Gastrocnemius medialis (tissue), 4 donors: ENCODE results near the gene SSPN. TPM values are rescaled to one million over a fixed set of nuclear protein-coding genes. Genes with fewer than 3 reads are reported as not detected.

Experiments
- ATAC-seq, 2 donors: fragments of 150-250 bp; one replicate each; pipeline ENCODE4 v1.9.1; 2016
- DNase-seq, 2 donors: peaks; one replicate each; pipeline ENCODE4 v3.0.0-alpha.2; 2019
- H3K27ac ChIP-seq, 4 donors: fragments of 200-600 bp; sonication (generic); 1 replicate in 1 of 4; 2 replicates in 3 of 4; pipeline ENCODE4 v1.5.1; 2016 to 2018; ENCODE audit warnings: mild to moderate bottlenecking in 2 of 4, moderate library complexity in 1 of 4
- H3K27me3 ChIP-seq, 3 donors: fragments of 200-600 bp; sonication (generic) in 2 of 3; 1 replicate in 1 of 3; 2 replicates in 2 of 3; pipeline versions ENCODE4 v1.5.1 to v1.6.0; 2016 to 2019; ENCODE audit warnings: mild to moderate bottlenecking in 1 of 3, moderate library complexity in 1 of 3
- H3K36me3 ChIP-seq, 2 donors: fragments of 200-600 bp; sonication (generic) in 1 of 2; one replicate each; pipeline ENCODE4 v1.5.1; 2017 to 2018
- H3K4me1 ChIP-seq, 2 donors: fragments of 200-600 bp; sonication (generic) in 1 of 2; one replicate each; pipeline ENCODE4 v1.5.1; 2016 to 2017; ENCODE audit warnings: mild to moderate bottlenecking in 2 of 2
- H3K4me3 ChIP-seq, 4 donors: fragments of 200-600 bp; sonication (generic) in 3 of 4; 1 replicate in 1 of 4; 2 replicates in 3 of 4; pipeline ENCODE4 v1.5.1; 2016 to 2019; ENCODE audit warnings: mild to moderate bottlenecking in 2 of 4
- H3K9me3 ChIP-seq, 3 donors: fragments of 200-600 bp; sonication (generic) in 2 of 3; 1 replicate in 1 of 3; 2 replicates in 2 of 3; pipeline ENCODE4 v1.5.1; 2016 to 2019
- CTCF ChIP-seq, 5 experiments: fragments of 450-650 bp in 3 of 5; fragments of 200-600 bp in 2 of 5; sonication (generic) in 2 of 5; IDR thresholded peaks in 4 of 5; conservative IDR thresholded peaks in 1 of 5; 1 replicate in 4 of 5; 2 replicates in 1 of 5; pipeline ENCODE4 v1.5.1; 2016 to 2019; ENCODE audit warnings: antibody characterized with exemption in 5 of 5, mild to moderate bottlenecking in 3 of 5, moderate library complexity in 3 of 5
- POLR2A ChIP-seq, 2 donors: fragments of 450-650 bp; IDR thresholded peaks; one replicate each; pipeline ENCODE4 v1.6.1; 2017; ENCODE audit warnings: antibody characterized with exemption in 2 of 2, mild to moderate bottlenecking in 2 of 2, moderate library complexity in 2 of 2
- in situ Hi-C, 4 donors: fragments of 200-750 bp; cut with MboI; loops; one replicate each; pipeline versions ENCODE4 v1.15.0 to v1.8.0; 2017; ENCODE audit warnings: low sequenced_read_pairs in 4 of 4
- intact Hi-C: fragments of 100-400 bp; cut with DNase I; formaldehyde crosslinking; loops from one replicate; pipeline ENCODE4 v1.15.1; 2023; ENCODE audit warnings: low total_unique reads
- total RNA-seq, 4 donors: library from RNA; depleted of rRNA; stranded (reverse); fragments of >200 nt; gene quantifications; one replicate each; pipeline versions ENCODE4 v1.1.0 to v1.2.3, GENCODE V29; 2016

Gene SSPN
- total RNA-seq, 4 donors from 2014 or later = 23.0 to 65.7 (median 32.4) TPM

GRCh38 chr12:26281320-26281719 lies 85.9 kb downstream of the SSPN start:
- DNase-seq (peak in 1 of 2 donors; percentile 33), ATAC-seq (peak; percentile 37 to 51)
- Histone ChIP-seq H3K9me3 (no peaks in the 10 kb centered on the region), H3K4me3 (no peak overlapping the region), H3K36me3 (no peaks in the 10 kb centered on the region), H3K4me1 (peaks cover 10 to 16% of the 10 kb centered on the region in 2 donors), H3K27me3 (no peaks in the 10 kb centered on the region), H3K27ac (no peak overlapping the region)
- intact Hi-C loops = no loop called here
- TF ChIP-seq POLR2A (IDR thresholded peaks at IDR 0.05) = no peak
- TF ChIP-seq CTCF (IDR thresholded peaks at IDR 0.05 in 4 of 5, conservative IDR thresholded peaks at IDR 0.05 in 1 of 5) = no peak
- in situ Hi-C loops = no loop called here

GRCh38 chr12:26282339-26282940 lies 87.1 kb downstream of the SSPN start:
- H3K4me3 ChIP-seq = no peak overlapping the region
- H3K36me3 ChIP-seq = no peaks in the 10 kb centered on the region
- in situ Hi-C loops (no loop called here), intact Hi-C loops (no loop called here)
- H3K9me3 ChIP-seq = no peaks in the 10 kb centered on the region
- H3K27ac ChIP-seq = no peak overlapping the region
- DNase-seq = no peak
- peaks cover 11 to 24% of the 10 kb centered on the region in 2 donors for H3K4me1 ChIP-seq
- H3K27me3 ChIP-seq = no peaks in the 10 kb centered on the region
- TF ChIP-seq POLR2A (IDR thresholded peaks at IDR 0.05) (no peak), CTCF (IDR thresholded peaks at IDR 0.05 in 4 of 5, conservative IDR thresholded peaks at IDR 0.05 in 1 of 5) (no peak)
- ATAC-seq = no peak

GRCh38 chr12:26283046-26283445 lies 87.7 kb downstream of the SSPN start:
- no peak for DNase-seq
- no peaks in the 10 kb centered on the region for H3K9me3 ChIP-seq
- no peak overlapping the region for H3K27ac ChIP-seq
- TF ChIP-seq POLR2A (IDR thresholded peaks at IDR 0.05) (no peak), CTCF (IDR thresholded peaks at IDR 0.05 in 4 of 5, conservative IDR thresholded peaks at IDR 0.05 in 1 of 5) (no peak)
- intact Hi-C loops = no loop called here
- peaks cover 17 to 30% of the 10 kb centered on the region in 2 donors for H3K4me1 ChIP-seq
- no peaks in the 10 kb centered on the region for H3K36me3 ChIP-seq
- ATAC-seq = no peak
- no peak overlapping the region for H3K4me3 ChIP-seq
- in situ Hi-C loops = no loop called here
- H3K27me3 ChIP-seq = no peaks in the 10 kb centered on the region

- no peak overlapping the region for H3K4me3 ChIP-seq
- intact Hi-C loops = no loop called here
- H3K4me1 ChIP-seq = peaks cover 17 to 31% of the 10 kb centered on the region in 2 donors
- no peaks in the 10 kb centered on the region for H3K27me3 ChIP-seq
- H3K36me3 ChIP-seq = no peaks in the 10 kb centered on the region
- no peak overlapping the region for H3K27ac ChIP-seq
- DNase-seq (no peak), ATAC-seq (no peak)
- no peak for TF ChIP-seq CTCF (IDR thresholded peaks at IDR 0.05 in 4 of 5, conservative IDR thresholded peaks at IDR 0.05 in 1 of 5)
- TF ChIP-seq POLR2A (IDR thresholded peaks at IDR 0.05) = no peak
- no peaks in the 10 kb centered on the region for H3K9me3 ChIP-seq
- in situ Hi-C loops = no loop called here
These were observed 88.2 kb downstream of the SSPN start for GRCh38 chr12:26283617-26284016.

- in situ Hi-C loops (no loop called here), intact Hi-C loops (no loop called here)
- Histone ChIP-seq H3K9me3 (no peaks in the 10 kb centered on the region), H3K4me1 (peaks cover 17 to 30% of the 10 kb centered on the region in 2 donors), H3K27me3 (no peaks in the 10 kb centered on the region), H3K36me3 (no peaks in the 10 kb centered on the region), H3K27ac (no peak overlapping the region), H3K4me3 (no peak overlapping the region)
- ATAC-seq (no peak), DNase-seq (no peak)
- TF ChIP-seq POLR2A (IDR thresholded peaks at IDR 0.05) (no peak), CTCF (IDR thresholded peaks at IDR 0.05 in 4 of 5, conservative IDR thresholded peaks at IDR 0.05 in 1 of 5) (no peak)
These were observed 90.0 kb downstream of the SSPN start for GRCh38 chr12:26285401-26285800.
